ENCODE data around the gene PARP3. TPM values are rescaled to one million over a fixed set of nuclear protein-coding genes. Genes with fewer than 3 reads are reported as not detected.

The PARP3 gene
- total RNA-seq, 1 donor, result 21.8 TPM

DNA sequence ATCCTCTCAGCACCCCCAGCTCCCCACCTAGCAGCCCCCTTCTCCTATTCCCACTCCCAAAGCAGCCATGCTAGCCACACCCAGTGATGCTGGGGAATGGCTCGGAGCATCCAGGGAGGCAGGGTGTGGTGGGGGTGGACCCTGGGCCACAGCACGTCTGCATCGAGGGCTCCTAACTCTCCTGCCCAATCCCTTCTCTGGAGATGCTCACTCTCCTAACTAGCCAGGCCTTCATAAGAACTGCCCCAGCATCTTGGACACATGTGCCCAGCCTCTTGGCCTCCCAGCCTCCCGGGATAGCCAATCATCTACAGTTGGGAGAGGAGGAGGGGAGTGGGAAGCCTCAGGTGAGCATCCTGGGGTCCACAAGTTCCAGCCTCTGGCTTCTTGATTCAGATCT lies 22.4 kb downstream of the PARP3 start:
- DNase-seq (ENCODE audit: low read depth in 2 of 3, low spot score in 2 of 3), result no peak

- no peak for DNase-seq (ENCODE audit: low read depth in 2 of 3, low spot score in 2 of 3)
Measured at GRCh38 chr3:51966016-51966415, 23.9 kb downstream of the PARP3 start.

DNA sequence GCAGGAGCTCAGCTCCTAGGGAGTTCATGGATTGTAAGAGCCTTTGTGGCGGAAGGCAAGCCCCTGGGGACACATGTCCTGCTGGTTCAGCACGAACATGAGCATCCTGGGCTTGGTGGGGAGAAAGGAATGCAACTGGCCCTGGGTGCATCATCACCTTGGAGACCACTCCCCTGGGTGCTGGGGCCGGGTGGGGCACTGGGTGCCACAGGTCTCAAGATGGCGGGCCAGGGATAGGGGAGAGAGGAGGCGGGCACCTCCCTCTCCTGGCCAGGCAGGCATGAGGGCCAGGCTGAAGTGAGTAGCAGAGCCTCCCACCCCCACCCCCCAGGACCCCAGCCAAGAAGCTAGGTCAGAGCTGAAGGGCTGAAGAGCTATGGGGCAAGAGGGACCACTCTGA lies 24.3 kb downstream of the PARP3 start:
- no peak for DNase-seq (ENCODE audit: low read depth in 2 of 3, low spot score in 2 of 3)

DNA sequence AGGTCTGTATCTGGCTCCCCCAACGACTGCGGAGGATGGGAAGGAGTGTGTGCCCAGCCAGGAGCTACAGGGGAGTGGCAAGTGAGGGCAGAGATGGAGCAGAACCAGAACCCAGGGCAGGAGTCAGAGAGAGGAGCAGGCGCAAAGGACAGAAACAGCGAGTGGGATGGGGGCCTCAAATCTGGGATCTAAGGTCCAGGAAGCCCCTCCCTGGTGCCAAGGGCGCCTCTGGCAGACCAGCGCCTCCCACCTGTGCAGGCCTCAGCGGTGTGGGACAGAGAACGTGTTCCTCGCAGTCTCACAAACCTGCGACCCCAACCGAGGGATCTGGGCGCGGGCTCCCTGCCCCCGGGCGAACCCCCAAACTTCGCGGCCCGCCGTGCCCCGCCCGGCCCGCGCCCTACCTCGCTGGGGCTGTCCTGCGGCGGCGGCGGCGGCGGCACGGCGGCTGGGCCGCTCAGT lies 24.8 kb downstream of the PARP3 start:
- DNase-seq (ENCODE audit: low read depth in 2 of 3, low spot score in 2 of 3), result no peak

DNA sequence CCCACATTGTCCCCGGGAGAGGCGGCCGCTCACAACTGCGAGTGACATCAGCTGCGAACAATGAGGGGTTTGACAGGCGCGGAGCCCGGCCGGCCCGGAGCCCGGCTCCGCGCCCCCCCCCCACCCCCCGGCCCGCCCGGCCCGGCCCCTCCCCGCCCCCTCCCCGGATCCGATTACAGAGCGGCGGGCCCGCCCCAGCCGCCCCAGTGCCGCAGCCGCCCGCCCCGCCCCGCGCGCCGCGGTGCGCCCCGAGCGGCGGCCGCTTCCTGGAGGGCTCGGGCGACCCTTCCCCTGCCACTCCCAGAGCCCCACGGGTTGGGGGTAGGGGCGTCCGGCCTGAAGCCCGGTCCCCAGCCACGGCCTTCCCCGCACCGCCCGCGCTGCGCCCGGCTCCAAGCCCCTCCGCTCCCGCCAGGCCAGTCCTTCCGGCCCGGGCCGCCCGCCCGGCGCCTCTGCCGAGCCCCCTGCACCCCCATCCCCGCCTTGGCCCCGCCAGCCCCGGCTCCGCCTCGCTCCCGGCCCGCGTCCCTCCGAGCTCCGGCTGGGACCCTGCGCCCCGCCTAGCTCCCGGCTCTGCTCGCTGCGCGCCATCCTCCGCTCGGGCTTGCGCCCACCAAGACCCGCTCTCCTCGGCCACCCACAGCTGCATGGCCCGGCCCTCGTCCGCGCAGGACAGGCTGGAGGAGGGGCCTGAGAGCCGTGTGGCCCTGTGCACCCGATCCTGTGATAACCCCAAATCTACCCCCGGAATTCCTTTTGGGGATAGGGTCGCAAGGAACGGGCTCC lies 25.4 kb downstream of the PARP3 start, which contains the start of gene PCBP4:
PCBP4 (minus strand) TSS at position 71 of the 786 bp plus-strand sequence. CDS start 6,214 bp downstream, outside the sequence.
- peak in 1 of 3 donors; percentile 13 for DNase-seq (ENCODE audit: low read depth in 2 of 3, low spot score in 2 of 3)

GRCh38 chr3:51968170-51968775 lies 26.1 kb downstream of the PARP3 start:
- no peak for DNase-seq (ENCODE audit: low read depth in 2 of 3, low spot score in 2 of 3)

DNA sequence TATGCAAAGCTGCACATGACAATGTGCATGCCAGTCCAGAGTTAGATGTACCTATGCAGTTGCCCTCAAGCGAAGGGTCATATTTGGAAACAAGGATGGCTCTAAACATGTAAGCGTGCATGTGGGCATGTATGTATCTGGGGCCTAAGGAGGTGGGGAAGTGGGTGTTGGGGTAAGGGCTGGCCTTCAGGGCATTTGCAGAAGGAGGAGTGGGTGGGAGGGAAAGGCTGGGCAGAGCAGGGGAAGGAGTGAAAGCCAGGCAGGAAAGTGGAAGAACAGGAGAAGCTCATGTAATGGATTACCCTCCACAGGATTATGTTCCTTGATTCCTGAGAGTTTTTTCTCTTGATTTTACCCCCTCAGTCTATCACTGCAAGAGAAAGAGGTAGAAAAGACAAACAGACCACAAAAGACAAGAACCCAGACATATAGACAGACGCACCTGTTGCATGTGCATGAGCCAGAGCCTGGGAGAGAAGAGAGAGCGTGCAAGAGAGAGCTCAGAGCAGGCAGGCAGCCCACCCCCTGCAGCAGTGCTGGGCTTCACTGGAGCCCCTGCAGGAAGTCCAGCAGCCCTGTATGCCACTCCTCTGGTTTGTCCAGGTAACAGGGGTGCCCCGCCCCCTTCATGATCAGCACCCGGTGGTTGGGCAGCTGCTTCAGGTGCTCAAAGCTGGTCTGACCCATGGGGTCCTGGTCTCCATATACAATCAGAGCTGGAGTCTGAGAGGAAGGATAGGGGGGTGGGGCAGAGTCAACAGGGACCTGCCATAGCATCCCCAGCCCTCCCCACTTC lies 26.9 kb downstream of the PARP3 start:
- no peak for DNase-seq (ENCODE audit: low read depth in 2 of 3, low spot score in 2 of 3)

GRCh38 chr3:51969841-51970240 lies 27.7 kb downstream of the PARP3 start:
- no peak for DNase-seq (ENCODE audit: low read depth in 2 of 3, low spot score in 2 of 3)

DNA sequence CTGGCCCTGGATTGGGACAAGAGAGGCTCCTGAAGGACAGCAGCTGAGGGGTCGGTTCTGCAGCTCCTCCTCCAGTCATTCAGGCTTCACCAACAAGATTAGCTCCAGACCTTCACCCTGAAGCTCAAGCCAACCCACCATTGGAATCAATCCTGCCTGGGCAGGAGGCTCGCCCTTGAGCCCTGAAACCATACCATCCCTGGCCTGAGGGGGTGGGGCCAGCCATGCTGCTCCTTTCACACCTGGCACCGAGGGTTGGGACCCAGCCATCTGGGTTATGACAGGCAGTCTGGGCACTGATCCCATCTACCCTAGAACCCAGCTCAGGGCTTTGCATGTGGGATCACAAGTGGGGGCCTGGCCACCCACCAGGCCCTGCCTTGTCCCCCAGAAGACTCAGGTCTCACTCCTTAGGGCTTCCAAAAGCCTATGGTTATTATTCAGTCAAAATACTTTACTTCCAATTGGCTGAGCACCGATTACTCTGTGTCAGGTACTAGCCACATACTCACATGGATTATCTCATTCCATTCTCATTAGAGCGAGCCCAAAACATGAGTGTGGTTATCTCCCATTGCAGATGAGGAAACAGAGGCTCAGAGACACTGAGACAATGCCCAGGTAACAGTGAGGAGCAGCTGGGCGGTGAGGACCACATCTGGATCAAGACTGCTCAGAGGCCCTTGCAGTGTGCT lies 28.6 kb downstream of the PARP3 start:
- DNase-seq (ENCODE audit: low read depth in 2 of 3, low spot score in 2 of 3), result no peak

GRCh38 chr3:51971350-51971749 lies 29.2 kb downstream of the PARP3 start:
- no peak for DNase-seq (ENCODE audit: low read depth in 2 of 3, low spot score in 2 of 3)

GRCh38 chr3:51974277-51974962 lies 32.3 kb downstream of the PARP3 start:
- DNase-seq (ENCODE audit: low read depth in 2 of 3, low spot score in 2 of 3), result no peak

DNA sequence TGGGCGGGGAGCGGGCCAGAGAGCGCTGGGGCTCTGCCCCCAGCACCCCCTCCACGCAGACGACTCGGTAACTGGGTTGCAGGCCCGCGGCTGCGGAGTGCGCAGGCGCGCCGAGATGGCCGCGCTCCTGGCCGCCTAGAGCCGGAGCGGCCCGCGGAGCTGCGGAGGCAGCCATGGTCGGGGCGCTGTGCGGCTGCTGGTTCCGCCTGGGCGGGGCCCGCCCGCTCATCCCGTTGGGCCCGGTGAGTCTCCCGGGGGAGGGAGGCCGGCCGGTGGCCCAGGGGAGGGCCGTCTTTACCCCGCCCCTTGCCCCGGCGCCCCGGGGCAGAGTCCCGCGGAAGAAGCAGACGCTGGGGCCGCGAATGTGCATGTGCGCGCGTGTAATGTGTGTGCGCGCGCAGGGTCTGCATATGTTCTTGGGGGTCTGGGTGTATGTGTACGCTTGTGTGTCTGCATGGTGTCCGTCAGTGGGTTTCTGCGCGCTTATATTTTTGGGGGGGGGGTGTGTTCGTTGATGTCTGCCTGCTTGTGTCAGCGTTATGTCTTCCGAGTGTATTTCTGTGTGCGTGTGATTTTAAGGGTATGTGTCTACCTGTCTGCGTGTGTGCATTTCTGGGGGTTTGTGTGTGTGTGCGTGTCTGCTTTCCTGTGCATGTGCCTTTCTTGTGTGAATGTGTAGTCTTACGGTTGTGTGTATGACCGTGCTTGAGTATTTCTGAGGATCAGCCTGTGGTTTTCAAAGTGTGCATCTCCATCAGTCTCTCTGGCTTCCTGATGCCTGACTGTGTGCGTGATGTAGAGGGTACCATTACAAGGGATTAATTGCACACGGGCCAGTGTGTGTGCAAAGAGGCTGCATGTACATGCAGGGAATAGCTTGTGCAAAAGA lies 33.0 kb downstream of the PARP3 start, which contains the start of gene ABHD14A:
ABHD14A (plus strand) TSS at position 102 of the 889 bp plus-strand sequence; CDS start at position 174, 72 bp downstream.
- peak; percentile 52 to 62 (median 56) for DNase-seq (ENCODE audit: low read depth in 2 of 3, low spot score in 2 of 3)

DNA sequence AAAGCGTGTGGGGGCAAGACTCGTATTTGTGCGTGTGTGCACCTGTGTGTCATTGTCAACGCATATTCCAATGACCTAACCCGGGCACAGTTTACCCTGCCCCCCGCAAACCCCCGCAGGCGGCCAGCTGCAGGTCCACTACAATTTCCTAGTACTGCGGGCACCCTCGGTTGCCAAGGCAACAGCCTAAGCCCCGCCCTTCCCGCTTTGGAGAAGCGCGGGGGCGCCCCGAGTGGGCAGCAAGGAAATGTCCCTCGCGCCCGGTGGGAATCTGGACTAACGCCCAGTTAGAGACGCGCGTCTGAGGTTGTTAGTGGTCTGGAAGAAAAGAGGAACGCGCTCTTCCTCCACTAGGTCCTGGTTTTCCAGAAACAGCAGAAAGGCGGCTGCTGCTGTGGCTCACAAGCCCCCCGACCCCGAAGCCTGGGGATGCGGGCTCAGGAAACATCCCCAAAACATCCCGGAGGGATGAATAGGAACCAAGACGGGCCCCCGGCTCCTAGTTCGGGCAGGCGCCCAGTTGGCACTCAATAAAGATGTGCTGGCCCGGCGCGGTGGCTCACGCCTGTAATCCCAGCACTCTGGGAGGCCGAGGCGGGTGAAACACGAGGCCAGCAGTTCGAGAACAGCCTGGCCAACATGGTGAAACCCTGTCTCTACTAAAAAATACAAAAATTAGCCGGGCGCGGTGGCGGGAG lies 33.8 kb downstream of the PARP3 start:
- DNase-seq (ENCODE audit: low read depth in 2 of 3, low spot score in 2 of 3), result peak in 2 of 3 donors; percentile 56 to 64

DNA sequence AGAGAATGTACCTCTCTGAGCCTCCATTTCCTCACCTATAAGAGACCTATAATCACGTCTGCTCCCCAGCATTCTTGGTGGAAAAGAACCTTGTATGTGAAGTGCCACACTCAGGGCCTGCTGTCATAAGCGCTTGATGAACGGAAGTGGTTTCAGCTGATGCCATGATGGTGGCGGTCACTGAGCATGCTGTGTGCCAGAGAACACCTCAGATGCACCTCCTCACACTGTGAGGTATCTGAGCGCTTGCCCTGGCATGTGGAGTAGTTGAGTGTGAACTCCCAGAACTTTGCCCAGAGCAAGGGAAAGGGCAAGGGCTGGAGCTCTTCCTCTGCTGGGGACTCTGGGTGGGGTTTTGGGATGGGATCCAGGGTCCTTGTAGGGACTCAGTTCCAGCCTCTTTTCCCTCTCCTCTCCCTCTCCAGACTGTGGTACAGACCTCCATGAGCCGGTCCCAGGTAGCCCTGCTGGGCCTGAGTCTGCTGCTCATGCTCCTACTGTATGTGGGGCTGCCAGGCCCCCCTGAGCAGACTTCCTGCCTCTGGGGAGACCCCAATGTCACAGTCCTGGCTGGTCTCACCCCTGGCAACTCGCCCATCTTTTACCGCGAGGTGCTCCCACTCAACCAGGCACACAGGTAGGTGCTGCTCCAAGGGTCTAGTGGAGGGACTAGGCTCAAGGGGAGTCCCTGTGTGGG lies 35.4 kb downstream of the PARP3 start:
- peak in 1 of 3 donors; percentile 22 for DNase-seq (ENCODE audit: low read depth in 2 of 3, low spot score in 2 of 3)

DNA sequence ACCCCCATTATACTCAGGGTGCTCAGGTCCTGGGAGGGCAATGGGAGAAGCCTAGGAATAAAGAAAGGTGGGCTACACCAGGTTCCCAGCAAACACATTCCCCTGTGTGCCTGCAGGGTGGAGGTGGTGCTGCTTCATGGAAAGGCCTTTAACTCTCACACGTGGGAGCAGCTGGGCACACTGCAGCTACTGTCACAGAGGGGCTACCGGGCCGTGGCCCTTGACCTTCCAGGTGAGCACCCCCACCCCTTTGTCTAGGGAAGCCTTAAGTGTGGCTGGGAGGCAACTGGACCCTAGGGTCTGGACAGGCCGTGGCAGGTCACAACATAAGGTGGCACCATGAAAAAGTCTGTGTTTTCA lies 36.0 kb downstream of the PARP3 start:
- no peak for DNase-seq (ENCODE audit: low read depth in 2 of 3, low spot score in 2 of 3)

- no peak for DNase-seq (ENCODE audit: low read depth in 2 of 3, low spot score in 2 of 3)
Measured at GRCh38 chr3:51980253-51980652, 38.1 kb downstream of the PARP3 start.

GRCh38 chr3:51982352-51982837 lies 40.2 kb downstream of the PARP3 start:
- DNase-seq (ENCODE audit: low read depth in 2 of 3, low spot score in 2 of 3), result peak in 2 of 3 donors; percentile 48 to 53

Measured in hematopoietic multipotent progenitor cell (in vitro differentiated cells).